ENCODE measurements around the gene BTRC. TPM values are rescaled to one million over a fixed set of nuclear protein-coding genes. Genes with fewer than 3 reads are reported as not detected.
"Not testable (repeated sequence)": the region's sequence is repeated elsewhere in the genome, so short reads cannot be mapped to it uniquely, and the experiment has no call there.

The BTRC gene
- total RNA-seq, 2 experiments from 2014 or later = 17.3 to 20.6 TPM

DNA sequence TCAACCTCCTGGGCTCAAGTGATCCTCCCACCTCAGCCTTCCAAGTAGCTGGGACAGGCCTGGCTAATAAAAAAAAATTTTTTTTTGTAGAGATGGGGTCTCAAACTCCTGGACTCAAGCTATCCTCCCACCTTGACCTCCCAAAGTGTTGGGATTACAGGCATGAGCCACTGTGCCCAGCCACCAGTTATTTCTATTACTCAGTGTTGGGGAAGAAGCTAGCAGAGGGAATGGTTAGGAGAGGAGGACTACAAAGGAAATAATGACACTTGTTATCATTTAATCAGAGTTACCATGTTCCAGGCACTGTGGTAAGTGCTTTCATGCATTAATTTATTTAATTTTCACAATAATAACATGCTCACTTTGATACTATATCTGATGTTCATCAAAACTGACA, 17.6 kb upstream of the BTRC start:
- ChIA-PET CTCF (interaction anchor here (0.6 kb wide), 1 partner anchor 89 kb away, joined by 4 read pairs; no protein-coding TSS in a partner anchor), POLR2A (no interaction called here)

DNA sequence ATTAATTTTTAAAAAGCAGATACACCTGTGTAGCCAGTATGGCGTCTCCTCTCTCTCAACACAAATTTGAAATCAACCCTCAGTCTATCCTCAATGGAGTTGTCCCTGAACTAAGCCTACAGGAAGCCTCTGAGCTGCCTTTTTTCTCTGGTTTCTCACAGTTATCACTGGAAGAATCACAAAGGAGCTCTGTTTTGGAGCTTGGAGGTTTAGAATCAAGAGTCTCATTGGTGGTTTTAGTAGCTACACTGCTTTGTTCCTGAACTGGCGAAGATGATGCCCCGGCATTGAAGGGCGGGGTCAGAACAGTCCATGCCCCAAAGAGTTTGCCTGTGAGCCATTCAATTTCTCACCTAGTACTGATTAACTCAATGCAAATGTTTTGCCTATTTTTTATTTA, 16.1 kb upstream of the BTRC start:
- CTCF ChIA-PET = no interaction called here
- POLR2A ChIA-PET = no interaction called here

DNA sequence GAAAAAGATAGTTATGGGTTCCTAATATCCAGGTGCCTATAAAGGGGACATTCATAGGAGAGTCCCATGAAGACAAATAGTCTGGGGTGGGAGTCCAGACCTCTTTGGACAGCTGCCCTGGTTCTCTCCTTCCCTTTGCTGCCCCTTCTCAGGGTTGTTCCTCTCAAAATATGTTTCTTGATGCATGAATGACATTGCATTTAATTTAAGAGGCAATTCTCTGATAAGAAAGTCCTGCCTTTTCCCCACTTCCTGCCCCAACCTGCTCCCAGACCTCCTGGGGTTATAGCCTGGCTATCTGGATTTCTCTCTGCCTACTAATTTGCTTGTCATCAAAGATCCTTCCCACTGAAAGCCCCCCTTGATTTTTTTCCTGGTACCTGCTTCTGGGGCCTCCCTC, 12.5 kb upstream of the BTRC start:
- CTCF ChIA-PET = no interaction called here
- POLR2A ChIA-PET = interaction anchor here (0.5 kb wide), 1 partner anchor 1425 kb away, joined by 3 read pairs; no protein-coding TSS in a partner anchor

DNA sequence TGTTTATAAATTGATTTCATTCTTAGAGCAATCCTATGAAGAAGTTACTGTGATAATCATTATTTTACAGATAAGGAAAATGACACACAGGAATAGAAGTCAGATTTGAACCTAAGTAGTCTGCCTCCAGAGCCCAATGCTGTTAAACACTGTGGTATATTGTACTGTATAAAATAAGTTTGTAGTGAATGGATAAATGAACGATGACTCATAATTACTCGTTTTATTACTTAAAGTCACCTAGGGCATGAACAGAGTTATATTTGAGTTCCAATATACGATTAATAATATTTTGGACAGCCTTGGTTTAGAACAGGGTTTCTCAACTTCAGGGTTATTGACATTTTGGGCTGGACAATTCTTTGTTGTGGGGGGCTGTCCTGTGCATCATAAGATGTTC, 7.8 kb upstream of the BTRC start:
- CTCF ChIA-PET = no interaction called here
- POLR2A ChIA-PET = no interaction called here

DNA sequence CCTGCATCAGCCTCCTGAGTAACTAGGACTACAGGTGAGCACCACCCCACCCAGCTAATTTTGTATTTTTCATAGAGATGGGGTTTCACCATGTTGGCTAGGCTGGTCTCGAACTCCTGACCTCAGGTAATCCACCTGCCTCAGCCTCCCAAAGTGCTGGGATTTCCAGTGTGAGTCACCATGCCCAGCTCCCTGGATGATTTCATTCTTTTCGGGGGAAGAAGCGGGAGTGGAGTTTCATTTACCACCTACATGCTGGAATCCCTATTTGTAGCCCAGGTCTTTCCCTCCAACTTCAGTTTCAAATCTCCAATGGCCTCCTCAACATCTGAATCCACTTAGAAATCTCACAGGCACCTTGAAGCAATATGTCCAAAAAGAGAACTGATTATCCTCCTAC, 2.9 kb upstream of the BTRC start:
- POLR2A ChIA-PET = no interaction called here
- CTCF ChIA-PET = interaction anchor here (0.6 kb wide), 1 partner anchor 20 kb away, joined by 3 read pairs; no protein-coding TSS in a partner anchor

DNA sequence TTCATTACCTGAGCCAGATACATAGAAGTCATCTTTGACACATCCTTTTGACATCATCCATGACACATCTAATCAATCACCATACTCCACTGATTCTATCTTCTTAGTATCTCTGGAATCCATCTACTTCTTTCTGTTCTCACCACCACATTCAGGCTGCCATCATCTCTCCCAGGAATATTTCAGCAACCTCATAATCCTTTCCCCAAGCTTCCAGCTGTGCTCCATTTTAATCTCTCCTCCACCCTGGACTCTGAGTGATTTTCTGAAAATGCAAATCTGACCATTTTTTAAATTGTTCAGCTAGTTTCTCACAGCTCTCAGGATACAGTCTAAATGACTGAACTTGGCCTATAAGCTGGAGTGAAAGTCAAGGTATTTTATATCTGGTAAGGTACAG, 2.5 kb upstream of the BTRC start:
- POLR2A ChIA-PET = no interaction called here
- CTCF ChIA-PET = interaction anchor here (0.6 kb wide), 1 partner anchor 20 kb away, joined by 3 read pairs; no protein-coding TSS in a partner anchor

DNA sequence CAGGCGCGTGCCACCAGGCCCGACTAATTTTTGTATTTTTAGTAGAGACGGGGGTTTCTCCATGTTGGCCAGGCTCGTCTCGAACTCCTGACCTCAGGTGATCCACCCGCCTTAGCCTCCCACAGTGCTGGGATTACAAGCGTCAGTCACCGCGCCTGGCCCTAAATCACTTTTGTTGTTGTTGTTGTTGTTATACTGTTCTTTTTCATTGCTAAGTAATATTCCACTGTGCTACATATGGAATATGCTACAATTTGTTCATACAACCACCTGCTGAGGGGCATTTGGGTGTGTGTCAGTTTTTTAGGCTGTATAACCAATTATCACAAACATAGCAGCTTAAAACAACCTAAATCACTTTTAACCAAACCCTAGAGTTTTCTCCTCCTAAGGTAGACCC, 1.1 kb upstream of the BTRC start:
- POLR2A ChIA-PET, CTCF ChIA-PET: not testable (repeated sequence)

DNA sequence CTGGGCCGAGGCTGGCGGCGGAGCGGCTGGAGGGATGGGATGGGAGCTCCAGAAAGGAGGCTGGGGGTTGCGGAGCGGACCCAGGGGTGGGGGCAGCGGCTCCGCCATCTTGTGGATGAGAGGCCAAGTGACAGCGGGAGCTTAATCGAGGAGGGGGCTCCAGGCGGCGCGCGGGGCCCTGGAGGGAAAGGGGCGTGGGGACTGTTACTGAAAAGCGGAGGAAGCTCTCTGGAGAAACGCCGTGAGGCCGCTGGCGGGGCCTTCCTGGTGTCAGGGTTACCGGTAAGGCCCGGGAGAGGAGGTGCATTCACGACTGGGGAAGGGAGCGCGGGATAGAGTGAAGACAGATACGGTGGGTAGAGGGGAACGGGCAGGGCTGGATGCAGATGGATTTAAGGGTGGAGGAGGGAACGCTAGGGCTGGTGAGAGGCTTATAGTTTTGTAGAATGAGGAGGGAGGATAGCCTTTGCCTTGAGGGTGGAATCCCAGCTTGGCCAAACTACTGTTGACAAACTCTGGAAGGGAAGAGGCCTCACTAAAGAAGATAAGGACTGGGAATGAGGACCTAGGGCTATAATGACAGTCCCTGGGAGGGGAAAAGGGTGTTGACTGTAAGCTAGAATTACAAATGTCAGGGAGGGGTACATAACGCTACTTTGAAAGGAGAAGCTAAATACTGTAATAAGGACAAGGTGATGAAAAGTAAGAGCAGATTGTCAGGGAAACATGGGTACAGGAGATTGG, 535 bp downstream of the BTRC start:
- ChIA-PET CTCF (interaction anchor here (3.3 kb wide), 1 partner anchor 13 kb away, joined by 10 read pairs; no protein-coding TSS in a partner anchor), POLR2A (no interaction called here)

DNA sequence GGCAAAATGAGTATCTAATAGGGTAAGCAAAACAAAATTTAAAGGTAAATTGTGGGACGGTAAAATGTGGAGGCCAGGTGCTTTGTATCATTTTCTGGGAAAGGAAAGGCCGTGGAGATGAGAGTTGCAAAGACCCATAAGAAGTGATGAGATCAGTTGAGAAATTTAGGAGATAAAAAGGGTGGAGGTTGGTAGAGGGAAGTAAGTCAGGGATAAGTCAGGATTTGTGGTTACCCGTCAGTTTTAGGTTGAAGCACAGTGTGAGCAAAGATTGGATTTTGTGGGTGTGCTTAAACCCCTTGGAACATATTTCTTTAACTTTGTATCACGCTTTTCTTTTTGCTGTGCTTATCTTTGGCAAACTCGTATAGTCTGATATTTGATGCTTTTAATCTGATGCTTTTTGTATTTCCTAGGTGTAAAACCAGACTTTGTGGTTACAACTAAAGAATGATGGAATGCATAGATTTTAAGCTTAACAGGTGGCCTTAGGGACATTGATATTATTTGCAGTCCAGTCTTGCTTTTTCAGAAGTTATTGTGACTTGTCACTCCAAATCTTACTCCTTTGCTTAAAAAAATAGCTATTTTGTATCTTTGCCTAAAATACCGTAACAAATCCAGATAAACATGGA, 1.2 kb downstream of the BTRC start:
- POLR2A ChIA-PET = no interaction called here
- CTCF ChIA-PET = interaction anchor here (3.3 kb wide), 1 partner anchor 12 kb away, joined by 10 read pairs; no protein-coding TSS in a partner anchor

DNA sequence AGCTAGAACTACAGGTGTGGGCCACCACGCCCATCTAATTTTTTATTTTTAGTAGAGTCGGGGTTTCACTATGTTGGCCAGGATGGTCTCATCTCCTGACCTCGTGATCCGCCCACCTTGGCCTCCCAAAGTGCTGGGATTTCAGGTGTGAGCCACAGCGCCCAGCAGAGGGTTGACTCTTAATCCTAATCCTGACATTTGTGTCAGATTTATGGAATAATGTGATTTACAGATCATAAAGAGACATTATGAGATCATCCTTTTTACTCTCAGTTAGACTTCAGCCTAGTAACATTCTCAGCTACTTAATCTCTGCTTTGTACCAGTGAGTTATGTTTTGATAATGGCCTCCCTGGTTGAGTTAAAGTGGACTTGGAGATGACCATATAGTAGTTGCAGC, 2.2 kb downstream of the BTRC start:
- POLR2A ChIA-PET = no interaction called here
- CTCF ChIA-PET = interaction anchor here (3.3 kb wide), 1 partner anchor 11 kb away, joined by 10 read pairs; no protein-coding TSS in a partner anchor

DNA sequence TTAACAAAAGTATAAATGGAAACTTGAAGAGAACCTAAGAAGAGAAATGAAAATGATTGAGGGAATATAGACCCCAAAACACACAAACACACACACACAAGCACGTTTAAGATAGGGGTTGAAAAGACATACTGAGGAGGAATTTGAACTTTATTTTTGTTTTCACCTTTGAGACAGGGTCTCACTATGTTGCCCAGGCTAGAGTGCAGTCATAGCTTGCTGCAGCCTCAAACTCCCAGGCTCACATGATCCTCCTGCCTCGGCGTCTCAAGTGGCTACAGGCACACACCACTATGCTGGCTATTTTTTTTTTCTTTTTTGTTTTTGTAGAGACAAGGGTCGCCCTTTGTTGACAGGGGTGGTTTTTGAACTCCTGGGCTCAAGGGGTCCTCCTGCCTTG, 4.0 kb downstream of the BTRC start:
- ChIA-PET CTCF (no interaction called here), POLR2A (interaction anchor here (0.6 kb wide), 1 partner anchor 20 kb away, joined by 3 read pairs; no protein-coding TSS in a partner anchor)

DNA sequence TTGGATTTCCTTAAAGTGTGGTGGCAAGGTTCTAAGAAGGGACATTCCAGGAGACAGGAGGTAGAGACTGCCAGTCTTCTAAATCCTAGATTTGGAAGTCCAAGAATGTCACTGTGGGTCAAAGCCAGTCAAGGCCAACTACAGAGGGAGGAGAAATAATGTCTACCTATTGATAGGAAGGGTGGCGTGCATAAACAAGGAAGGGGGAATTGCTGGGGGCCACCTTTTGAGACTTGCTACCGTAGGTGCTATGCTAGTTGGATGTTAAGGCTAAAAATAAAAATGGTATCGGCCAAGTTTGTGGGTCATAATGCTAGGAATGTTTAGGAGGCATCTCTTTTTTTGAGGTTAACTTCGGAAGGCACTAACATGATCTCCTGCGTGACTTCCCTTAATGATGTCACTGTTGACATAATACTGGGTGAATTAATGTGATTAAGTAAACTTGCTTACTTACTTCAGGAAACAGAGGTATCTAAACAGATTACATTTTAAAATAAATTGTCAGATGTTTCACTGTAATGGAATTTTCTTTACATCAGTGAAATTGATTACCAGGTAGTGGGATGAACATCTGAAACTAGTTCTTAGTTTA, 4.8 kb downstream of the BTRC start:
- CTCF ChIA-PET = no interaction called here
- POLR2A ChIA-PET = no interaction called here

DNA sequence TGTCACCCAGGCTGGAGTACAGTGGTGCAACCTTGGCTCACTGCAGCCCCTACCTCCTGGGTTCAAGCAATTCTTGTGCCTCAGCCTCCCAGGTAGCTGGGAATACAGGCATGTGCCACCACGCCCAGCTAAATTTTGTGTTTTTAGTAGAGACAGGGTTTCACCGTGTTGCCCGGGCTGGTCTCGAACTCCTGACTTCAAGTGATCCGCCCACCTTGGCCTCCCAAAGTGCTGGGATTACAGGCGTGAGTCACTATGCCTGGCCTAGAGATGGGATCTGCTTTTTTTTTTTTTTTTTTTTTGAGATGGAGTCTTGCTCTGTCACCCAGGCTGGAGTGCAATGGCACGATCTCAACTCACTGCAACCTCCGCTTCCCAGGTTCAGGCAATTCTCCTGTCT, 6.1 kb downstream of the BTRC start:
- POLR2A ChIA-PET = not testable (repeated sequence)

DNA sequence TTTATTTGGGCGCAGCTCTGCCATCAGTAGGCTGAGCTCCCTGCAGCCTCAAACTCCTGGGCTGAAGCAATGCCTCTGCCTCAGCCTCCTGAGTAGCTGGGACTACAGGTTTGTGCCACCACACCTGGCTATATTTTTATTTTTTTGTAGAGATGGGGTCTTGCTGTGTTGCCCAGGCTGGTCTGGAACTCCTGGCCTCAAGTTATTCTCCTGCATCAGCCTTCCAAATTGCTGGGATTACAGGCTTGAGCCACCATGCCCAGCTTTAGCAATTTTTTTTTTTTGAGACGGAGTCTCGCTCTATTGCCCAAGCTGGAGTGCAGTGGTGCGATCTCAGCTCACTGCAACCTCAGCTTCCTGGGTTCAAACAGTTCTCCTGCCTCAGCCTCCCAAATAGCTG, 6.9 kb downstream of the BTRC start:
- CTCF ChIA-PET, POLR2A ChIA-PET: not testable (repeated sequence)

More for the DNA sequence above, 6.1 kb downstream of the BTRC start:
- CTCF ChIA-PET = not testable (repeated sequence)

DNA sequence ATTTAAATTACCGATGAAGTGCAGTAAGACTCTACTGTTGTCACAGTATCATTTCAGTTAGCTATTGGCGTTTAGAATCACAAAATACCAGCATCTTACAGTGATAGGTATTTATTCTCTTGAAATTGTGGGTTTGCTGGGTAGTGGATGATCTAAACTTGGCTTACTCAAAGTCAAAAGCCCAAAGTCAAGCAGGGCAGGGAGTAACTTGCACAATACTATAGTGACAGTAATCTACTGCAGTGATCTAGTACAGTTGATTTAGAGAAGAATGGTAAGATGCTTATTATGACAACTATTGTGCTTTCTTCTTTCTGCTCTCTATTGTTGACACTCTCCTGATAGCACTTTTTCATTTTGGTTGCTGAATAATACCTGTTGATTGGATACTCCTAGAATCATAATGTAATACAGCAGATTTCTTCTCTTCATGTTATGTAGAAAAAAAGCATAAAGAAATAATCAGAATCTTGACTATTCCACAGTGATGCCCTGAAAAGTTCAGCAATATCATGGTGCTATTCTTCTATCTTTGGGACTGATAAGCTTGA, 10.0 kb downstream of the BTRC start:
- POLR2A ChIA-PET = no interaction called here
- CTCF ChIA-PET = no interaction called here

DNA sequence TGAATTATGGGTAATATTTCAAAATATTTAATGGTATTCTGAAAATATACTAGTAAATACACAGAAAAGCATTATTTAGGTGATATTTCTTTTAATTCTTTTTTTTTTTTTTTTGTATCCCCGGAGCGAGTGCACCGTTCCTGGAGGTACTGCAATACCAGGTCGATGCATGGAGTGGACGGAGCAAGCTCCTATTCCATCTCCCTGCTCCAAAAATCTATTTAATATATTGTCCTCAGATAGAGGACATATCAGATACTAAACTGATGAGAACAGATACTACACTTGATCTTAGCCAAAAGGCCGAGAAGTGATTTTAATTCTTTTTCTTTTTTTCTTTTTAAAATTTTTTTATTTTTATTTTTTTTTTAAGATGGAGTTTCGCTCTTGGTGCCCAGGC, 10.8 kb downstream of the BTRC start:
- ChIA-PET POLR2A (no interaction called here), CTCF (no interaction called here)

DNA sequence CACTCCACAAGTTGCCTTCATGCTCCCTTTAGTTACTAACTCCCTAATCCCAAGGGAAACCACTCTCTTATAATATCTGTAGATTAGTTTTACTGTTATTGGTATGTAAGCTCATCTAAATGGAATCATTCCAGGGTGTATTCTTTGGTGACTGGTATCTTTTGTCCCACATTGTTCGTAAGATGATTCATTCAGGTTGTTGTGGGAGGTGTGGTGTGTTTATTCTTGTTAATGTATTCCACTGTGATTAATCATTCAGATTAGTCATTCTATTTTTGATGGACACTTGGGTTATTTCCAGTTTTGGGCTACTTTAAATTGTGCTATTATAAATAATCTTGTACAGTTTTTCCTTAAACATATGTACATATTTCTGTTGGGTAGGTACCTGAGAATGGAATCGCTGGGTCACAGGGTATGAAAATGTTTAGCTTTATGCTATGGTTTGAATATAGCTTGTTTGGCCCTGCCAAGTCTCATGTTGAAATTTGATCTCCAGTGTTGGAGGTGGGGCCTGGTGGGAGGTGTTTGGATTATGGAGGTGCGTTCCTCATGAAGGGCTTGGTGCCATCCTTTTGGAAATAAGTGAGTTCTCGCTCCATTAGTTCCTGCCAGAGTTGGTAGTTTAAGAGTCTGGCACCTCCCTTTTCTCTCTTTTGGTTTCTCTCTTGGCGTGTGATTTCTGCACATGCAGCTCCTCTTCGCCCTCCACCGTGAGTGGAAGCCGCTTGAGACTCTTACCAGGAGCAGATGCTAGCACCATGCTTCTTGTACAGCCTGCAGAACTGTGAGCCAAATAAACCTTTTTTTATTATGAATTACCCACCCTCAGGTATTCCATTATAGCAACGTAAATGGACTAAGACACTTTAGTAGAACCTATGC, 13.8 kb downstream of the BTRC start:
- POLR2A ChIA-PET = interaction anchor here (0.6 kb wide), 1 partner anchor 52 kb away, joined by 12 read pairs; no protein-coding TSS in a partner anchor
- CTCF ChIA-PET = interaction anchor here (0.6 to 2.6 kb wide), 4 partner anchors 12 to 414 kb away, joined by 3 to 10 read pairs (median 4); partner anchors contain the start of gene BTRC

DNA sequence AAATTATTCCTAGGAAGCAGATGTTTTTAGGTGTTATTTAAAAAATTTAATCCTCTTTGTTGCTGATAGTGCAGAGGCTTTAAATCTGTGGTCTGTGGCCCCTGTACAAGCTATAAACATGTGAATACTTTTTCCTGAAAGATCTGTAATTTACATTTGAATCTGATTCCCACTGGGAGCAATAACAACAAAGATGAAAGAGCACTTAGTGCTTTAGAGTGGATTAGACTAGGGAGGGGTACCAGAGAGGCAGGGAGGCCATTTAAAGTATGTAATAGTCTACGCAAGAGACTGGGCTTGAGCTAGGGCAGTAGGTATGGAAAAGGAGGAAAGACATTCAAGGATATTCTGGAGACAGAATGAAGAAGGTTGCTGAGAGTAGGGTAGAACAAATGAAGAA, 19.1 kb downstream of the BTRC start:
- ChIA-PET CTCF (interaction anchor here (0.7 kb wide), 1 partner anchor 232 kb away, joined by 3 read pairs; no protein-coding TSS in a partner anchor), POLR2A (no interaction called here)

DNA sequence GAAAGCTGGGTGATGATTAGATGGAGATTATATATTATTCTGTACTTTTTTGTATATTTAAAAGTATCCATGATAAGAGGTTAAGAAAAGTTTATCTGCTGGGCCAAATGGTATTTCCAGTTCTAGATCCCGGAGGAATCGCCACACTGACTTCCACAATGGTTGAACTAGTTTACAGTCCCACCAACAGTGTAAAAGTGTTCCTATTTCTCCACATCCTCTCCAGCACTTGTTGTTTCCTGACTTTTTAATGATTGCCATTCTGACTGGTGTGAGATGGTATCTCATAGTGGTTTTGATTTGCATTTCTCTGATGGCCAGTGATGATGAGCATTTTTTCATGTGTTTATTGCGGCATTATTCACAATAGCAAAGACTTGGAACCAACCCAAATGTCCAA, 20.0 kb downstream of the BTRC start:
- CTCF ChIA-PET = not testable (repeated sequence)
- POLR2A ChIA-PET = interaction anchor here (0.6 kb wide), 1 partner anchor 1079 kb away, joined by 6 read pairs; no protein-coding TSS in a partner anchor
